MCF 10A (cell line): ENCODE measurements around the gene AIF1L. TPM values are rescaled to one million over a fixed set of nuclear protein-coding genes. Genes with fewer than 3 reads are reported as not detected.
"Not testable (repeated sequence)": the region's sequence is repeated elsewhere in the genome, so short reads cannot be mapped to it uniquely, and the experiment has no call there.

Source experiments
- BruUV-seq: library from RNA; stranded (reverse); fragments of 400-500 nt; replicated peaks from 2 replicates; lab custom pipeline; 2021; lab: Mats Ljungman, UMichigan
- CTCF ChIA-PET: fragments of 300-600 bp; sonication (Branson Sonifier 250); formaldehyde crosslinking; extraction: SDS; loops from one replicate; lab custom pipeline; 2021; ENCODE audit warnings: antibody characterized with exemption, inconsistent platforms; lab: Yijun Ruan, JAX
- POLR2A ChIA-PET: fragments of 300-600, 350-650 bp; sonication (Branson Sonifier 250); formaldehyde crosslinking; extraction: SDS; loops from one replicate; lab custom pipeline; 2020; ENCODE audit warnings: antibody characterized with exemption, inconsistent platforms; lab: Yijun Ruan, JAX
- DNase-seq: peaks from one replicate; pipeline ENCODE4 v3.0.0-alpha.2; 2018; ENCODE audit not compliant: unreplicated experiment
- H3K27ac Mint-ChIP-seq: one replicate; pipeline ENCODE4 v1.8.0; 2022; ENCODE audit warnings: mild to moderate bottlenecking, low read depth, mixed read lengths; ENCODE audit not compliant: unreplicated experiment
- H3K27me3 Mint-ChIP-seq: one replicate; pipeline ENCODE4 v1.8.0; 2022; ENCODE audit warnings: mixed read lengths; ENCODE audit not compliant: insufficient read depth, unreplicated experiment
- H3K36me3 Mint-ChIP-seq: one replicate; pipeline ENCODE4 v1.8.0; 2022; ENCODE audit warnings: mild to moderate bottlenecking, moderate library complexity, mixed read lengths; ENCODE audit not compliant: insufficient read depth, unreplicated experiment
- H3K4me1 Mint-ChIP-seq: one replicate; pipeline ENCODE4 v1.8.0; 2022; ENCODE audit warnings: mixed read lengths; ENCODE audit not compliant: insufficient read depth, unreplicated experiment
- H3K4me3 Mint-ChIP-seq: one replicate; pipeline ENCODE4 v1.8.0; 2022; ENCODE audit warnings: mild to moderate bottlenecking, moderate library complexity, mixed read lengths; ENCODE audit not compliant: unreplicated experiment
- H3K9me3 Mint-ChIP-seq: one replicate; pipeline ENCODE4 v1.8.0; 2022; ENCODE audit warnings: mixed read lengths; ENCODE audit not compliant: unreplicated experiment
- intact Hi-C: fragments of 100-400 bp; cut with micrococcal nuclease; formaldehyde crosslinking; loops from 2 replicates; pipeline ENCODE4 v1.14.1; 2022
- total RNA-seq: library from RNA; stranded (reverse); gene quantifications from 2 replicates; pipeline ENCODE4 v1.2.3, GENCODE V29; 2022
- TF ChIP-seq, protein P1 (sequence below): fragments of 200-600 bp; IDR thresholded peaks from one replicate; pipeline ENCODE4 v1.8.0; 2022; ENCODE audit warnings: antibody characterized with exemption, mild to moderate bottlenecking; ENCODE audit not compliant: unreplicated experiment

The AIF1L gene
- total RNA-seq, 1 experiment from 2014 or later, result 4.1 TPM

- Mint-ChIP-seq H3K27ac (no peak overlapping the region), H3K9me3 (no peaks in the 10 kb centered on the region), H3K4me1 (peaks cover 8% of the 10 kb centered on the region), H3K27me3 (no peaks in the 10 kb centered on the region), H3K4me3 (no peak overlapping the region), H3K36me3 (peaks cover 4% of the 10 kb centered on the region)
- intact Hi-C loops, result no loop called here
- TF ChIP-seq, protein P1, sequence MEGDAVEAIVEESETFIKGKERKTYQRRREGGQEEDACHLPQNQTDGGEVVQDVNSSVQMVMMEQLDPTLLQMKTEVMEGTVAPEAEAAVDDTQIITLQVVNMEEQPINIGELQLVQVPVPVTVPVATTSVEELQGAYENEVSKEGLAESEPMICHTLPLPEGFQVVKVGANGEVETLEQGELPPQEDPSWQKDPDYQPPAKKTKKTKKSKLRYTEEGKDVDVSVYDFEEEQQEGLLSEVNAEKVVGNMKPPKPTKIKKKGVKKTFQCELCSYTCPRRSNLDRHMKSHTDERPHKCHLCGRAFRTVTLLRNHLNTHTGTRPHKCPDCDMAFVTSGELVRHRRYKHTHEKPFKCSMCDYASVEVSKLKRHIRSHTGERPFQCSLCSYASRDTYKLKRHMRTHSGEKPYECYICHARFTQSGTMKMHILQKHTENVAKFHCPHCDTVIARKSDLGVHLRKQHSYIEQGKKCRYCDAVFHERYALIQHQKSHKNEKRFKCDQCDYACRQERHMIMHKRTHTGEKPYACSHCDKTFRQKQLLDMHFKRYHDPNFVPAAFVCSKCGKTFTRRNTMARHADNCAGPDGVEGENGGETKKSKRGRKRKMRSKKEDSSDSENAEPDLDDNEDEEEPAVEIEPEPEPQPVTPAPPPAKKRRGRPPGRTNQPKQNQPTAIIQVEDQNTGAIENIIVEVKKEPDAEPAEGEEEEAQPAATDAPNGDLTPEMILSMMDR, result no peak
- BruUV-seq, result no TSS peak
- POLR2A ChIA-PET, result interaction anchor here (0.7 kb wide), 1 partner anchor 380 kb away, joined by 3 read pairs; no protein-coding TSS in a partner anchor
- CTCF ChIA-PET, result interaction anchor here (1.4 to 1.5 kb wide), 2 partner anchors 41 to 53 kb away, joined by 4 to 7 read pairs; no protein-coding TSS in a partner anchor
- DNase-seq, result no peak
Measured at GRCh38 chr9:131099102-131099606, 2.8 kb downstream of the AIF1L start.

DNA sequence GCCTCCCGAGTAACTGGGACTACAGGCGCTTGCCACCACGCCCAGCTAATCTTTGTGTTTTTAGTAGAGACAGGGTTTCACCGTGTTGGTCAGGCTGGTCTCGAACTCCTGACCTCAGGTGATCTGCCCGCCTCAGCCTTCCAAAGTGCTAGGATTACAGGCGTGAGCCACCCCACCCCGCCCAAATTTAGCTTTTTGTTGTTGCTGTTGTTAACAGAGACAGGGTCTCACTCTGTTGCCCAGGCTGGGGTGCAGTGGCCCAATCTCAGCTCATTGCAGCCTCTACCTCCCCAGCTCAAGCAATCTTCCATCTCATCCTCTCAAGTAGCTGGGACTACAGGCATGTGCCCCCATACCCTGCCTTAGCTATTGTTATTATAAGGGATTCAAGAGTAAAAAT lies 3.5 kb downstream of the AIF1L start:
- H3K4me3 Mint-ChIP-seq, intact Hi-C loops, H3K9me3 Mint-ChIP-seq, DNase-seq, H3K36me3 Mint-ChIP-seq, H3K4me1 Mint-ChIP-seq, H3K27ac Mint-ChIP-seq, BruUV-seq, H3K27me3 Mint-ChIP-seq: not testable (repeated sequence)
- ChIA-PET POLR2A (interaction anchor here (1.5 kb wide), 1 partner anchor 13 kb away, joined by 4 read pairs; no protein-coding TSS in a partner anchor), CTCF (interaction anchor here (1.4 kb wide), 1 partner anchor 54 kb away, joined by 4 read pairs; no protein-coding TSS in a partner anchor)

- POLR2A ChIA-PET, result interaction anchor here (0.7 to 1.5 kb wide), 3 partner anchors 8 to 48 kb away, joined by 3 to 4 read pairs (median 3); no protein-coding TSS in a partner anchor
- no peak overlapping the region for H3K27ac Mint-ChIP-seq
- TF ChIP-seq, protein P1, result no peak
Measured at GRCh38 chr9:131100445-131100844, 4.1 kb downstream of the AIF1L start.

DNA sequence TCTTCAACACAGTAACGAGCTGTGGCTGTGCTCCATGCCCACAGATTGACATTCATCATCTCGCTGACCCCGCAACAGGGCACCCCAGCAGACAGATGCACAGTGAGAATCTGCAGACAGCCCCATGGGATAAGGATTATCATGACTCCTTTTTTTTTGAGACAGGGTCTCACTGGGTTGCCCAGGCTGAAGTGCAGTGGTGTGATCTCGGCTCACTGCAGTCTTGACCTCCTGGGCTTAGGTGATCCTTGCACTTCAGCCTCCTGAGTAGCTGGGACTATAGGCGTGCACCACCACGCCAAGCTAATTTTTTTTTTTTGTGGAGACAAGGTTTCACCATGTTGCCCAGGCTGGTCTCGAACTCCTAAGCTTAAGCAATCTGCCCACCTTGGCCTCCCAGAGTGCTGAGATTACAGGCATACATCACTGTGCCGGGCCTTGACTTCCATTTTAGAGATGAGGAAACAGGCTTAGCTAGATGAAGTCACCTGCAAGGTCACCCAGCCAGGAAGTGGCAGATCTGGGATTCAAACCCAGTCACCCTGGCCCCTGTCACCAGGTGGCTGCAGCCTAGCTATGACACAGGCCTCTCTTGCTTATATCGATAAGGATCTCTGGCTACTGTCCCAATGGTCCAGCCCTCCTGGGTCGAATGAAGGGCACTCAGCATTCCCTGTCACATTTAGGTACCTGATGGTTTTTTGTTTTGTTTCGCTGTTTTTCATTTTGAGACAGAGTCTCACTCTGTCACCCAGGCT lies 5.1 kb downstream of the AIF1L start:
- DNase-seq, result no peak
- Mint-ChIP-seq H3K4me1 (no peaks in the 10 kb centered on the region), H3K36me3 (no peaks in the 10 kb centered on the region), H3K27me3 (no peaks in the 10 kb centered on the region), H3K4me3 (no peak overlapping the region), H3K27ac (no peak overlapping the region), H3K9me3 (no peaks in the 10 kb centered on the region)
- BruUV-seq, result no TSS peak
- ChIA-PET POLR2A (interaction anchor here (0.7 to 1.5 kb wide), 4 partner anchors 7 to 49 kb away, joined by 3 to 4 read pairs (median 3); no protein-coding TSS in a partner anchor), CTCF (interaction anchor here (1.5 kb wide), 1 partner anchor 44 kb away, joined by 5 read pairs; no protein-coding TSS in a partner anchor)
- TF ChIP-seq, protein P1, result no peak
- intact Hi-C loops, result no loop called here

More at GRCh38 chr9:131100445-131100844, 4.1 kb downstream of the AIF1L start:
- no peak overlapping the region for H3K4me3 Mint-ChIP-seq
- CTCF ChIA-PET, result interaction anchor here (1.4 to 1.5 kb wide), 2 partner anchors 43 to 54 kb away, joined by 4 to 5 read pairs; no protein-coding TSS in a partner anchor
- peaks cover 4% of the 10 kb centered on the region for H3K4me1 Mint-ChIP-seq
- H3K36me3 Mint-ChIP-seq, result no peaks in the 10 kb centered on the region
- BruUV-seq, result no TSS peak
- no peak for DNase-seq
- intact Hi-C loops, result no loop called here
- no peaks in the 10 kb centered on the region for H3K27me3 Mint-ChIP-seq
- H3K9me3 Mint-ChIP-seq, result no peaks in the 10 kb centered on the region
